K562 (cell line): Measurements from ENCODE around the gene C2CD2. TPM values are rescaled to one million over a fixed set of nuclear protein-coding genes. Genes with fewer than 3 reads are reported as not detected.

Source experiments
- CHAMP1 ChIP-seq: fragments of 450-650 bp; IDR thresholded peaks from 2 replicates; pipeline ENCODE4 v1.6.1; 2016; ENCODE audit warnings: mild to moderate bottlenecking
- E2F4 ChIP-seq: sonication (generic); formaldehyde crosslinking; IDR thresholded peaks from 2 replicates; pipeline ENCODE4 v1.8.0; 2022; ENCODE audit warnings: mild to moderate bottlenecking, low read depth, missing genetic modification reagents
- FOSL1 ChIP-seq: fragments of 200-800 bp; sonication (Bioruptor generic); conservative IDR thresholded peaks from 2 replicates; pipeline ENCODE4 v1.6.1; 2016; ENCODE audit warnings: missing genetic modification characterization, missing compliant biosample characterization
- FOXJ3 ChIP-seq: sonication (generic); formaldehyde crosslinking; IDR thresholded peaks from 2 replicates; pipeline ENCODE4 v1.4.0; 2020; ENCODE audit warnings: mild to moderate bottlenecking, missing genetic modification reagents
- GTF2F1 ChIP-seq: IDR thresholded peaks from 2 replicates; pipeline ENCODE4 v1.6.1; 2011; ENCODE audit warnings: low read depth, low read length, improper control_type of control experiment
- KDM1A ChIP-seq, 2 experiments: fragments of 450-650 bp; IDR thresholded peaks; 2 replicates each; pipeline ENCODE4 v1.6.1; 2016; ENCODE audit warnings: mild to moderate bottlenecking in 2 of 2
- KLF1 ChIP-seq: fragments of 450-650 bp; IDR thresholded peaks from 2 replicates; pipeline ENCODE4 v1.6.1; 2016; ENCODE audit warnings: missing genetic modification characterization, missing compliant biosample characterization
- LCOR ChIP-seq: sonication (generic); formaldehyde crosslinking; IDR thresholded peaks from 2 replicates; pipeline ENCODE4 v1.8.0; 2022; ENCODE audit warnings: mild to moderate bottlenecking, missing genetic modification reagents
- NELFE ChIP-seq: IDR thresholded peaks from 2 replicates; pipeline ENCODE4 v1.6.1; 2011; ENCODE audit warnings: mild to moderate bottlenecking; ENCODE audit not compliant: insufficient read depth, insufficient read length
- PCBP1 ChIP-seq: fragments of 200-400 bp; formaldehyde crosslinking; IDR thresholded peaks from 2 replicates; pipeline ENCODE4 v1.6.1; 2018; ENCODE audit warnings: mild to moderate bottlenecking, low read depth, low read length; ENCODE audit not compliant: poor library complexity, severe bottlenecking
- PCBP2 ChIP-seq: fragments of 200-400 bp; formaldehyde crosslinking; IDR thresholded peaks from 2 replicates; pipeline ENCODE4 v1.6.1; 2018; ENCODE audit warnings: low read length, low read depth, mild to moderate bottlenecking, moderate library complexity; ENCODE audit not compliant: poor library complexity, severe bottlenecking
- POLR2G ChIP-seq: fragments of 200-400 bp; formaldehyde crosslinking; IDR thresholded peaks from 2 replicates; pipeline ENCODE4 v1.6.1; 2017; ENCODE audit warnings: low read depth, mild to moderate bottlenecking, antibody characterized with exemption, low read length, moderate library complexity
- RFX7 ChIP-seq: fragments of 250-450 bp; sonication (Bioruptor Pico); IDR thresholded peaks from 2 replicates; pipeline ENCODE4 v1.5.1; 2021; ENCODE audit warnings: mild to moderate bottlenecking
- ZNF232 ChIP-seq: sonication (generic); formaldehyde crosslinking; IDR thresholded peaks from 2 replicates; pipeline ENCODE4 v1.8.0; 2022; ENCODE audit warnings: mild to moderate bottlenecking, missing genetic modification reagents
- ZNF324 ChIP-seq: fragments of 250-450 bp; sonication (Bioruptor Pico); IDR thresholded peaks from 2 replicates; pipeline ENCODE4 v1.4.0; 2020; ENCODE audit warnings: mild to moderate bottlenecking
- ZNF785 ChIP-seq: fragments of 250-450 bp; sonication (Bioruptor Pico); IDR thresholded peaks from 2 replicates; pipeline ENCODE4 v1.4.0; 2020; ENCODE audit warnings: mild to moderate bottlenecking
- polyA plus RNA-seq, 8 experiments: library from polyadenylated mRNA; depleted of rRNA in 4 of 8; stranded (reverse) in 5 of 8; unstranded in 3 of 8; fragments of >200 nt; fragmentation: Nextera tagmentation in 2 of 8; fragmentation: Illumina TruSeq in 1 of 8; extraction: Ambion mirVana in 2 of 8; extraction: Trizol in 1 of 8; gene quantifications; 2 replicates each; pipeline versions ENCODE4 v1.2.1 to v1.2.3, GENCODE V29; 2011 to 2014; ENCODE audit warnings: inconsistent platforms in 1 of 8, missing spikeins in 1 of 8
- total RNA-seq, 7 experiments: library from RNA; depleted of rRNA in 6 of 7; stranded (reverse); fragments of >200 nt in 6 of 7; fragmentation: Illumina TruSeq in 2 of 7; extraction: Trizol in 2 of 7; gene quantifications; 2 replicates each; pipeline versions ENCODE4 v1.2.1 to v1.2.3, GENCODE V29; 2011 to 2021; ENCODE audit warnings: low replicate concordance in 1 of 7
- TF ChIP-seq, protein P1 (sequence below): fragments of 250-450 bp; sonication (Bioruptor Pico); IDR thresholded peaks from 2 replicates; pipeline ENCODE4 v1.4.0; 2020
- TF ChIP-seq, protein P2 (sequence below): fragments of 450-650 bp; formaldehyde crosslinking; IDR thresholded peaks from 2 replicates; pipeline ENCODE4 v1.4.0; 2020; ENCODE audit warnings: mild to moderate bottlenecking, moderate library complexity

Gene C2CD2
- total and polyA plus RNA-seq, 9 of the 15 experiments (the other 6 are each of a cell fraction or from before 2014, with no cell fraction given) = 1.3 to 21.6 (median 12.1) TPM

GRCh38 chr21:41953249-41953830, 478 bp downstream of the C2CD2 start (continued):
- TF ChIP-seq ZNF785 (CRISPR knock-in tag) (no peak), ZNF232 (CRISPR knock-in tag) (no peak), FOSL1 (tag) (no peak), ZNF324 (CRISPR knock-in tag) (no peak), KDM1A (IDR thresholded peaks at IDR 0.05) (no peak), LCOR (CRISPR knock-in tag) (no peak), PCBP1 (peak; percentile 38), GTF2F1 (no peak), FOXJ3 (CRISPR knock-in tag) (no peak), POLR2G (peak; percentile 46), KLF1 (tag) (no peak), RFX7 (CRISPR knock-in tag) (no peak), NELFE (no peak), PCBP2 (no peak), E2F4 (no peak), CHAMP1 (no peak)
- TF ChIP-seq, protein P1, sequence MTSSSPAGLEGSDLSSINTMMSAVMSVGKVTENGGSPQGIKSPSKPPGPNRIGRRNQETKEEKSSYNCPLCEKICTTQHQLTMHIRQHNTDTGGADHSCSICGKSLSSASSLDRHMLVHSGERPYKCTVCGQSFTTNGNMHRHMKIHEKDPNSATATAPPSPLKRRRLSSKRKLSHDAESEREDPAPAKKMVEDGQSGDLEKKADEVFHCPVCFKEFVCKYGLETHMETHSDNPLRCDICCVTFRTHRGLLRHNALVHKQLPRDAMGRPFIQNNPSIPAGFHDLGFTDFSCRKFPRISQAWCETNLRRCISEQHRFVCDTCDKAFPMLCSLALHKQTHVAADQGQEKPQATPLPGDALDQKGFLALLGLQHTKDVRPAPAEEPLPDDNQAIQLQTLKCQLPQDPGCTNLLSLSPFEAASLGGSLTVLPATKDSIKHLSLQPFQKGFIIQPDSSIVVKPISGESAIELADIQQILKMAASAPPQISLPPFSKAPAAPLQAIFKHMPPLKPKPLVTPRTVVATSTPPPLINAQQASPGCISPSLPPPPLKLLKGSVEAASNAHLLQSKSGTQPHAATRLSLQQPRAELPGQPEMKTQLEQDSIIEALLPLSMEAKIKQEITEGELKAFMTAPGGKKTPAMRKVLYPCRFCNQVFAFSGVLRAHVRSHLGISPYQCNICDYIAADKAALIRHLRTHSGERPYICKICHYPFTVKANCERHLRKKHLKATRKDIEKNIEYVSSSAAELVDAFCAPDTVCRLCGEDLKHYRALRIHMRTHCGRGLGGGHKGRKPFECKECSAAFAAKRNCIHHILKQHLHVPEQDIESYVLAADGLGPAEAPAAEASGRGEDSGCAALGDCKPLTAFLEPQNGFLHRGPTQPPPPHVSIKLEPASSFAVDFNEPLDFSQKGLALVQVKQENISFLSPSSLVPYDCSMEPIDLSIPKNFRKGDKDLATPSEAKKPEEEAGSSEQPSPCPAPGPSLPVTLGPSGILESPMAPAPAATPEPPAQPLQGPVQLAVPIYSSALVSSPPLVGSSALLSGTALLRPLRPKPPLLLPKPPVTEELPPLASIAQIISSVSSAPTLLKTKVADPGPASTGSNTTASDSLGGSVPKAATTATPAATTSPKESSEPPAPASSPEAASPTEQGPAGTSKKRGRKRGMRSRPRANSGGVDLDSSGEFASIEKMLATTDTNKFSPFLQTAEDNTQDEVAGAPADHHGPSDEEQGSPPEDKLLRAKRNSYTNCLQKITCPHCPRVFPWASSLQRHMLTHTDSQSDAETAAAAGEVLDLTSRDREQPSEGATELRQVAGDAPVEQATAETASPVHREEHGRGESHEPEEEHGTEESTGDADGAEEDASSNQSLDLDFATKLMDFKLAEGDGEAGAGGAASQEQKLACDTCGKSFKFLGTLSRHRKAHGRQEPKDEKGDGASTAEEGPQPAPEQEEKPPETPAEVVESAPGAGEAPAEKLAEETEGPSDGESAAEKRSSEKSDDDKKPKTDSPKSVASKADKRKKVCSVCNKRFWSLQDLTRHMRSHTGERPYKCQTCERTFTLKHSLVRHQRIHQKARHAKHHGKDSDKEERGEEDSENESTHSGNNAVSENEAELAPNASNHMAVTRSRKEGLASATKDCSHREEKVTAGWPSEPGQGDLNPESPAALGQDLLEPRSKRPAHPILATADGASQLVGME (CRISPR knock-in tag) = no peak
- TF ChIP-seq, protein P2, sequence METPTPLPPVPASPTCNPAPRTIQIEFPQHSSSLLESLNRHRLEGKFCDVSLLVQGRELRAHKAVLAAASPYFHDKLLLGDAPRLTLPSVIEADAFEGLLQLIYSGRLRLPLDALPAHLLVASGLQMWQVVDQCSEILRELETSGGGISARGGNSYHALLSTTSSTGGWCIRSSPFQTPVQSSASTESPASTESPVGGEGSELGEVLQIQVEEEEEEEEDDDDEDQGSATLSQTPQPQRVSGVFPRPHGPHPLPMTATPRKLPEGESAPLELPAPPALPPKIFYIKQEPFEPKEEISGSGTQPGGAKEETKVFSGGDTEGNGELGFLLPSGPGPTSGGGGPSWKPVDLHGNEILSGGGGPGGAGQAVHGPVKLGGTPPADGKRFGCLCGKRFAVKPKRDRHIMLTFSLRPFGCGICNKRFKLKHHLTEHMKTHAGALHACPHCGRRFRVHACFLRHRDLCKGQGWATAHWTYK (CRISPR knock-in tag) = no peak
